Measurements from ENCODE around the gene ASPSCR1. TPM values are rescaled to one million over a fixed set of nuclear protein-coding genes. Genes with fewer than 3 reads are reported as not detected.

The ASPSCR1 gene
- total and polyA plus RNA-seq, 4 donors = 15.0 to 108 (median 30.4) TPM

- no peaks in the 10 kb centered on the region for H3K27me3 ChIP-seq (ENCODE audit: control insufficient read depth in 1 of 2, insufficient read depth in 2 of 2, low read length in 1 of 2)
- ATAC-seq (ENCODE audit: low FRiP score) (no peak), DNase-seq (no peak)
- no peaks in the 10 kb centered on the region for H3K4me1 ChIP-seq (ENCODE audit: control insufficient read depth in 1 of 2, insufficient read depth in 2 of 2, low read length in 2 of 2)
- H3K27ac ChIP-seq (ENCODE audit: low read depth in 1 of 2, low read length in 2 of 2) = no peak overlapping the region
- intact Hi-C loops (cut with DNase I) = no loop called here
- 87 to 91% methylated on average over 28 of the region's 28 CpGs for WGBS, 2 donors
- H3K36me3 ChIP-seq (ENCODE audit: control insufficient read depth in 1 of 2, insufficient read depth in 2 of 2, low read length in 1 of 2) = peaks cover 0 to 2% of the 10 kb centered on the region in 2 donors
- no peak overlapping the region for H3K4me3 ChIP-seq (ENCODE audit: low read length in 2 of 2)
- no peaks in the 10 kb centered on the region for H3K9me3 ChIP-seq (ENCODE audit: control insufficient read depth, low read length)
Observed at GRCh38 chr17:82050152-82050760, 72.8 kb downstream of the ASPSCR1 start.

DNA sequence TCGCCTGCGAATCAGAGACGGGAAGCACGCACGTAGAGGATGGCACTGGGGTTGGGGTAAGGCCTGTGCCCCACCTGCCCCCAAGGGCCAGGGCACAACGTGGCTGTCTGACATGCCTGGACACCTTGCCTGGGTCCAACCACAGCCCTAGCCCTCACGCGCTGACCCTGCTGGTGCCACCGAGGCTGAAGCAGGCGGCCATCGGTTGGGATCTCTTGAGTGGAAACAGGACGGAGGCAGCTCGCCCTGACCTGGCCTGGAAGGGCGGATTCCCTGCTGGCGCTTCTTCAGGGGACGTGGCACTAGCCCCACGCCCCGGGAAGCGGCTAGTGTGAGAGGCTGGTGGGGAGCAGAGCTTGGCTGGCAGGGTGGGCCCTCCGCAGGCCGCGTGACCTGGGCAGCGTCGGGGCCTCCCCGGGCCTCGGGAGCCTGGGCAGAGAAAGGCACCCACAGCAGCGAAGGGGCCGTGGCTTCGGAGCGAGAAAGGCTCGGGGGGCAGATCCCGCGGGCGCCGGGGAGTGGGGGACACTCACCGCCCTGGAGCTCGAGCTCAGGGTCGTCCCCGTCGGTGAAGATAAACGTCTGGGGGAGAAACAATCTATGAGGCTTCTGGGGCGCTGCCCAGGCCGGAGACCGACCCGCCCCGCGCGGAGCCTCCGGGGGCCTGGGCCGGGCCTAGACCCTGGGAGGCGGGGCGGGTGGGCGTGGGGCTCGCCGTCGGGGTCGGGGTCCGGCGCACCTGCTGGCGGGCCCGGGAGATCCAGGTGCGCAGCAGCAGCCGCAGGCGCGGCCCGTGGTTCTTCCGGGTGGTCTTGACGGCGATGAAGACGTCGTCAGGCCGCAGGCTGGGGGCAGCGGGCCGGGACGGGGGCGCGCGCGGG lies 73.6 kb downstream of the ASPSCR1 start:
- H3K27ac ChIP-seq (ENCODE audit: low read depth in 1 of 2, low read length in 2 of 2) = no peak overlapping the region
- intact Hi-C loops (cut with DNase I) = no loop called here
- H3K27me3 ChIP-seq (ENCODE audit: control insufficient read depth in 1 of 2, insufficient read depth in 2 of 2, low read length in 1 of 2) = no peaks in the 10 kb centered on the region
- WGBS, 2 donors = 13 to 18% methylated on average over 59 to 79 of the region's 79 CpGs
- H3K4me3 ChIP-seq (ENCODE audit: low read length in 2 of 2) = peak overlapping the region; percentile 88 to 92
- no peaks in the 10 kb centered on the region for H3K9me3 ChIP-seq (ENCODE audit: control insufficient read depth, low read length)
- ATAC-seq (ENCODE audit: low FRiP score) = no peak
- peak in 1 of 2 donors; percentile 54 for DNase-seq
- H3K4me1 ChIP-seq (ENCODE audit: control insufficient read depth in 1 of 2, insufficient read depth in 2 of 2, low read length in 2 of 2) = no peaks in the 10 kb centered on the region
- peaks cover 0 to 2% of the 10 kb centered on the region in 2 donors for H3K36me3 ChIP-seq (ENCODE audit: control insufficient read depth in 1 of 2, insufficient read depth in 2 of 2, low read length in 1 of 2)

DNA sequence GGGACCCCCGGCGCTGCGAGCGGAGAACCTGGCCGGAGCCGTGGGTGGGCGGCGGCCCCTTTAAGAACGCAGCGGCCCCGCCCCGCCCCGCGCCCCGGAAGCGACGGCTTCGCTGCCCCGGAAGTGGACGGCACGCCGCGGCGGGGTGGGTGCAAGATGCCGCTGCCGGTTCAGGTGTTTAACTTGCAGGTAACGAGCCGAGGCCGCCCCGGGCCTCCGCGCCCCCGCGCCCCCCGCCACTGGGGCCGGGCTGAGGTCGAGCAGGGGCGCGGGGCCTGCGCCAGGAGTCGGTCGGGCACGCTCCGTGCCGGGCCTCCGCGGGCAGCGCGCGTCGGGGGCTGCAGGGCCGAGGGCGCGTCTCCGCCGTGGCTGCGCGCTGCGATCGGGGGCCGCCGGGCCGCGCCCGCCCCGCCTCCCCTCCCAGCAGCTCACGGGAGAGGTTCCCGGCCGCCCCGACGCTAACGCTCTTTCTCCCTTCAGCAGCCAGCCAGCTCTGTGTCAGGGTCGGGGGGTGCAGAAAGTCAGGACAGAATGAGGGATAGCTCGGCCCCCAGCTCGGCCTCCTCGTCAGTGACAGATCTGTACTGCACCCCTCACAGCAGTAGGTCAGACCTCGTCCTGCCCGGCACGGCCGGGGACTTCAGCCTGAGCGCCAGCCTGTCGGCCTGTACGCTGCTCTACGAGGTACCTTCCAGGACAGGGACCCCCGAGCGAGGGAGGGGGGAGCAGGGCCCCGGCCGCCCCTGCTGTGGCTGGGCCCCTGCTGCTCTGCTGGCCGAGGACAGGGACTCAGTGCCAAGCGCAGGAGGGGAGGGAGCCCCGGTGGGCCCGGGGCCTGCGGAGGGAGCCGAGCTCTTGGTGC lies 74.6 kb downstream of the ASPSCR1 start, which contains the start of the genes GPS1 and RFNG:
GPS1 (plus strand) TSS at position 123 of the 862 bp plus-strand sequence; CDS start at position 157, 34 bp downstream.
RFNG (minus strand) TSS at position 36 of the 862 bp plus-strand sequence. CDS start 45 bp downstream, outside the sequence.
- intact Hi-C loops (cut with DNase I) = no loop called here
- Histone ChIP-seq H3K36me3 (ENCODE audit: control insufficient read depth in 1 of 2, insufficient read depth in 2 of 2, low read length in 1 of 2) (peaks cover 0 to 2% of the 10 kb centered on the region in 2 donors), H3K4me1 (ENCODE audit: control insufficient read depth in 1 of 2, insufficient read depth in 2 of 2, low read length in 2 of 2) (no peaks in the 10 kb centered on the region), H3K27ac (ENCODE audit: low read depth in 1 of 2, low read length in 2 of 2) (no peak within 1 kb of the TSS), H3K27me3 (ENCODE audit: control insufficient read depth in 1 of 2, insufficient read depth in 2 of 2, low read length in 1 of 2) (no peaks in the 10 kb centered on the region), H3K9me3 (ENCODE audit: control insufficient read depth, low read length) (no peaks in the 10 kb centered on the region), H3K4me3 (ENCODE audit: low read length in 2 of 2) (peak within 1 kb of the TSS; percentile 88 to 92)
- WGBS, 2 donors = 0 to 1% methylated on average over 64 to 94 of the region's 94 CpGs
- peak; percentile 84 to 94 for DNase-seq
- ATAC-seq (ENCODE audit: low FRiP score) = no peak

GRCh38 chr17:82052638-82053059 lies 75.2 kb downstream of the ASPSCR1 start:
- Histone ChIP-seq H3K27me3 (ENCODE audit: control insufficient read depth in 1 of 2, insufficient read depth in 2 of 2, low read length in 1 of 2) (no peaks in the 10 kb centered on the region), H3K36me3 (ENCODE audit: control insufficient read depth in 1 of 2, insufficient read depth in 2 of 2, low read length in 1 of 2) (peaks cover 0 to 2% of the 10 kb centered on the region in 2 donors), H3K9me3 (ENCODE audit: control insufficient read depth, low read length) (no peaks in the 10 kb centered on the region), H3K4me3 (ENCODE audit: low read length in 2 of 2) (peak overlapping the region in 1 of 2 donors; percentile 92), H3K27ac (ENCODE audit: low read depth in 1 of 2, low read length in 2 of 2) (no peak overlapping the region), H3K4me1 (ENCODE audit: control insufficient read depth in 1 of 2, insufficient read depth in 2 of 2, low read length in 2 of 2) (no peaks in the 10 kb centered on the region)
- intact Hi-C loops (cut with DNase I) = no loop called here
- ATAC-seq (ENCODE audit: low FRiP score) = no peak
- WGBS, 2 donors = 24 to 25% methylated on average over 18 to 19 of the region's 19 CpGs
- DNase-seq = no peak

GRCh38 chr17:82053130-82053529 lies 75.7 kb downstream of the ASPSCR1 start:
- H3K36me3 ChIP-seq (ENCODE audit: control insufficient read depth in 1 of 2, insufficient read depth in 2 of 2, low read length in 1 of 2) = peaks cover 0 to 2% of the 10 kb centered on the region in 2 donors
- no peak overlapping the region for H3K4me3 ChIP-seq (ENCODE audit: low read length in 2 of 2)
- 87 to 89% methylated on average over 18 to 19 of the region's 19 CpGs for WGBS, 2 donors
- no peaks in the 10 kb centered on the region for H3K27me3 ChIP-seq (ENCODE audit: control insufficient read depth in 1 of 2, insufficient read depth in 2 of 2, low read length in 1 of 2)
- ATAC-seq (ENCODE audit: low FRiP score) (no peak), DNase-seq (no peak)
- H3K9me3 ChIP-seq (ENCODE audit: control insufficient read depth, low read length) = no peaks in the 10 kb centered on the region
- no peaks in the 10 kb centered on the region for H3K4me1 ChIP-seq (ENCODE audit: control insufficient read depth in 1 of 2, insufficient read depth in 2 of 2, low read length in 2 of 2)
- H3K27ac ChIP-seq (ENCODE audit: low read depth in 1 of 2, low read length in 2 of 2) = no peak overlapping the region
- intact Hi-C loops (cut with DNase I) = no loop called here

GRCh38 chr17:82053556-82054263 lies 76.3 kb downstream of the ASPSCR1 start:
- H3K27ac ChIP-seq (ENCODE audit: low read depth in 1 of 2, low read length in 2 of 2) = no peak overlapping the region
- WGBS, 2 donors = 92 to 93% methylated on average over 28 of the region's 28 CpGs
- intact Hi-C loops (cut with DNase I) = no loop called here
- H3K4me3 ChIP-seq (ENCODE audit: low read length in 2 of 2) = no peak overlapping the region
- peak in 1 of 2 donors; percentile 44 for DNase-seq
- peaks cover 0 to 2% of the 10 kb centered on the region in 2 donors for H3K36me3 ChIP-seq (ENCODE audit: control insufficient read depth in 1 of 2, insufficient read depth in 2 of 2, low read length in 1 of 2)
- no peaks in the 10 kb centered on the region for H3K4me1 ChIP-seq (ENCODE audit: control insufficient read depth in 1 of 2, insufficient read depth in 2 of 2, low read length in 2 of 2)
- H3K27me3 ChIP-seq (ENCODE audit: control insufficient read depth in 1 of 2, insufficient read depth in 2 of 2, low read length in 1 of 2) = no peaks in the 10 kb centered on the region
- ATAC-seq (ENCODE audit: low FRiP score) = no peak
- H3K9me3 ChIP-seq (ENCODE audit: control insufficient read depth, low read length) = no peaks in the 10 kb centered on the region

DNA sequence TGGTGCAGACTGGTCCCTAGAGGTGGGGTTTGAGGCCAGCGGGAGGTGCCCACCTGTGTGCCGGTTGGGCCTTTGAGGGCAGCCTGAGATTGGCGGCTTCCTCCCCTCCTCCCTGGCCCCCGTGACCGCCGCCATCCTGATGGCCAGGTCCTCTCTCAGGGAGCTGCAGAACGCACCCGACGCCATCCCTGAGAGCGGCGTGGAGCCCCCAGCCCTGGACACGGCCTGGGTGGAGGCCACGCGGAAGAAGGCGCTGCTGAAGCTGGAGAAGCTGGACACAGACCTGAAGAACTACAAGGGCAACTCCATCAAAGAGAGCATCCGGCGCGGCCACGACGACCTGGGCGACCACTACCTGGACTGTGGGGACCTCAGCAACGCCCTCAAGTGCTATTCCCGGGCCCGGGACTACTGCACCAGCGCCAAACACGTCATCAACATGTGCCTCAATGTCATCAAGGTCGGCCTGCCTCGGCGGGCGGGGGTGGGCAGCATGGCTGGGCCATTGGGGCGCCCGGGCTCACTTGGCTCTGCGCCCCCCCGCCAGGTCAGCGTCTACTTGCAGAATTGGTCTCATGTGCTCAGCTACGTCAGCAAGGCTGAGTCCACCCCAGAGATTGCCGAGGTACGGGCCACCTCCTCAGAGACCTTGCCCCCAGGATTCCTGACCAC lies 77.1 kb downstream of the ASPSCR1 start:
- intact Hi-C loops (cut with DNase I) = no loop called here
- H3K9me3 ChIP-seq (ENCODE audit: control insufficient read depth, low read length) = no peaks in the 10 kb centered on the region
- ATAC-seq (ENCODE audit: low FRiP score) (no peak), DNase-seq (peak in 1 of 2 donors; percentile 44)
- WGBS, 2 donors = 89 to 91% methylated on average over 35 to 38 of the region's 38 CpGs
- H3K4me3 ChIP-seq (ENCODE audit: low read length in 2 of 2) = no peak overlapping the region
- H3K27ac ChIP-seq (ENCODE audit: low read depth in 1 of 2, low read length in 2 of 2) = no peak overlapping the region
- H3K36me3 ChIP-seq (ENCODE audit: control insufficient read depth in 1 of 2, insufficient read depth in 2 of 2, low read length in 1 of 2) = peaks cover 0 to 2% of the 10 kb centered on the region in 2 donors
- no peaks in the 10 kb centered on the region for H3K27me3 ChIP-seq (ENCODE audit: control insufficient read depth in 1 of 2, insufficient read depth in 2 of 2, low read length in 1 of 2)
- H3K4me1 ChIP-seq (ENCODE audit: control insufficient read depth in 1 of 2, insufficient read depth in 2 of 2, low read length in 2 of 2) = no peaks in the 10 kb centered on the region

Data from aorta (tissue), 5 donors.